Measurements from ENCODE around the gene SLC9A5.

SLC9A5 gene

GRCh38 chr16:67275321-67275720 is 26.5 kb downstream of the SLC9A5 start:
- Histone ChIP-seq H2AFZ (ENCODE audit: low read length) (no peak overlapping the region), H3F3A (ENCODE audit: insufficient read depth, low read length) (no peaks in the 10 kb centered on the region), H3K4me3 (ENCODE audit: low read depth, low read length, poor library complexity, severe bottlenecking) (no peak overlapping the region), H3K9me2 (ENCODE audit: low read depth, low read length) (no peaks in the 10 kb centered on the region), H4K20me1 (ENCODE audit: insufficient read depth, low read length) (no peaks in the 10 kb centered on the region), H3K27ac (ENCODE audit: low read depth, low read length, poor library complexity, severe bottlenecking) (no peak overlapping the region), H3K79me2 (ENCODE audit: insufficient read depth, low read length) (no peaks in the 10 kb centered on the region), H3K36me3 (ENCODE audit: insufficient read depth, low read length) (peaks cover 9% of the 10 kb centered on the region), H3K4me1 (ENCODE audit: insufficient read depth, low read length, severe bottlenecking) (peaks cover 9% of the 10 kb centered on the region), H3K9ac (ENCODE audit: low read length) (no peak overlapping the region), H3K4me2 (ENCODE audit: low read length) (no peak overlapping the region), H3K9me3 (ENCODE audit: low read length) (no peaks in the 10 kb centered on the region), H3K27me3 (ENCODE audit: insufficient read depth, low read length) (no peaks in the 10 kb centered on the region)
- TF ChIP-seq, protein P1, sequence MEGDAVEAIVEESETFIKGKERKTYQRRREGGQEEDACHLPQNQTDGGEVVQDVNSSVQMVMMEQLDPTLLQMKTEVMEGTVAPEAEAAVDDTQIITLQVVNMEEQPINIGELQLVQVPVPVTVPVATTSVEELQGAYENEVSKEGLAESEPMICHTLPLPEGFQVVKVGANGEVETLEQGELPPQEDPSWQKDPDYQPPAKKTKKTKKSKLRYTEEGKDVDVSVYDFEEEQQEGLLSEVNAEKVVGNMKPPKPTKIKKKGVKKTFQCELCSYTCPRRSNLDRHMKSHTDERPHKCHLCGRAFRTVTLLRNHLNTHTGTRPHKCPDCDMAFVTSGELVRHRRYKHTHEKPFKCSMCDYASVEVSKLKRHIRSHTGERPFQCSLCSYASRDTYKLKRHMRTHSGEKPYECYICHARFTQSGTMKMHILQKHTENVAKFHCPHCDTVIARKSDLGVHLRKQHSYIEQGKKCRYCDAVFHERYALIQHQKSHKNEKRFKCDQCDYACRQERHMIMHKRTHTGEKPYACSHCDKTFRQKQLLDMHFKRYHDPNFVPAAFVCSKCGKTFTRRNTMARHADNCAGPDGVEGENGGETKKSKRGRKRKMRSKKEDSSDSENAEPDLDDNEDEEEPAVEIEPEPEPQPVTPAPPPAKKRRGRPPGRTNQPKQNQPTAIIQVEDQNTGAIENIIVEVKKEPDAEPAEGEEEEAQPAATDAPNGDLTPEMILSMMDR (IDR thresholded peaks at IDR 0.05; ENCODE audit: low read length): no peak

DNA sequence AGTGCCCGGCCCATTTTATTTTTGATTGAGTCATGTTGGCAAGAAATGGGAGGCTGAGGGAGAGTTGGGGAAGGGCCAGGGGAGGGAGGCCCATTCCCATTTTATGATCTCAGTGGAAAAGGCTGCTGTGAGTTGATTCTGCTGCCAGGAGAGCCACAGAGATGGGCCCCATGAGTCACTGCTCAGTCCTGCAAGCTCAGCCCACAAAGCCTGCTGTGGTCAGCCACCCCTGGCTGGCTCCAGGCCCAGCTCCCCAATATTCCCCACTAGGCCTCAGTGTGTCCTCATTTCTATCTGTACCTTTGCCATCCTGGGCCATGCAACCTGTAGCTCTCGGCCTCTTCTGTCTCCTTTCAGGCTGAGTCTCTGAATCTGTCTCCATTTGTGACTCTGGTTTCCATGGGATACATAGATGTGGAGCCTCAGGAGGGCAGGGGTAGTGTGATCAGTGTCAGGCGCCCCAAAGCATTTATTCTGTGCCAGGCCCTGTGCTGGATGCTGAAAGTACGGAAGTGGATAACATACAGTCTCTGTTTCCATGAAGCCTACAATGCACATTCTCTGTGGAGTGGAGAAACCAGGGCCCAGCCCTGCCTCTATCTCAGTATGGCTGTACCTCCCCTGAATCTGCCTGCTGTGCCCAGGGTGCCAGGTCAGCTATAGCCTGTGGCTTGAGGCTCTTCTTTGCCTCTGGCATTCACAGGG is 28.7 kb downstream of the SLC9A5 start:
- no peak overlapping the region for H3K27ac ChIP-seq (ENCODE audit: low read depth, low read length, poor library complexity, severe bottlenecking)
- H3K9me3 ChIP-seq (ENCODE audit: low read length): no peaks in the 10 kb centered on the region
- no peaks in the 10 kb centered on the region for H3F3A ChIP-seq (ENCODE audit: insufficient read depth, low read length)
- H3K79me2 ChIP-seq (ENCODE audit: insufficient read depth, low read length): no peaks in the 10 kb centered on the region
- TF ChIP-seq, protein P1 (IDR thresholded peaks at IDR 0.05; ENCODE audit: low read length): no peak
- TF ChIP-seq EZH2 (IDR thresholded peaks at IDR 0.05; ENCODE audit: borderline replicate concordance, low read length): no peak
- no peak overlapping the region; the same call in 1 of the 2 replicates for H3K9ac ChIP-seq (ENCODE audit: low read length)
- H3K36me3 ChIP-seq (ENCODE audit: insufficient read depth, low read length): peaks cover 9% of the 10 kb centered on the region
- peaks cover 9% of the 10 kb centered on the region for H3K4me1 ChIP-seq (ENCODE audit: insufficient read depth, low read length, severe bottlenecking)
- H3K4me3 ChIP-seq (ENCODE audit: low read depth, low read length, poor library complexity, severe bottlenecking): peak overlapping the region; percentile 78
- H3K27me3 ChIP-seq (ENCODE audit: insufficient read depth, low read length): no peaks in the 10 kb centered on the region
- H3K4me2 ChIP-seq (ENCODE audit: low read length): peak overlapping the region; percentile 72; the same call in 1 of the 2 replicates
- H4K20me1 ChIP-seq (ENCODE audit: insufficient read depth, low read length): no peaks in the 10 kb centered on the region
- H3K9me2 ChIP-seq (ENCODE audit: low read depth, low read length): no peaks in the 10 kb centered on the region
- H2AFZ ChIP-seq (ENCODE audit: low read length): no peak overlapping the region

DNA sequence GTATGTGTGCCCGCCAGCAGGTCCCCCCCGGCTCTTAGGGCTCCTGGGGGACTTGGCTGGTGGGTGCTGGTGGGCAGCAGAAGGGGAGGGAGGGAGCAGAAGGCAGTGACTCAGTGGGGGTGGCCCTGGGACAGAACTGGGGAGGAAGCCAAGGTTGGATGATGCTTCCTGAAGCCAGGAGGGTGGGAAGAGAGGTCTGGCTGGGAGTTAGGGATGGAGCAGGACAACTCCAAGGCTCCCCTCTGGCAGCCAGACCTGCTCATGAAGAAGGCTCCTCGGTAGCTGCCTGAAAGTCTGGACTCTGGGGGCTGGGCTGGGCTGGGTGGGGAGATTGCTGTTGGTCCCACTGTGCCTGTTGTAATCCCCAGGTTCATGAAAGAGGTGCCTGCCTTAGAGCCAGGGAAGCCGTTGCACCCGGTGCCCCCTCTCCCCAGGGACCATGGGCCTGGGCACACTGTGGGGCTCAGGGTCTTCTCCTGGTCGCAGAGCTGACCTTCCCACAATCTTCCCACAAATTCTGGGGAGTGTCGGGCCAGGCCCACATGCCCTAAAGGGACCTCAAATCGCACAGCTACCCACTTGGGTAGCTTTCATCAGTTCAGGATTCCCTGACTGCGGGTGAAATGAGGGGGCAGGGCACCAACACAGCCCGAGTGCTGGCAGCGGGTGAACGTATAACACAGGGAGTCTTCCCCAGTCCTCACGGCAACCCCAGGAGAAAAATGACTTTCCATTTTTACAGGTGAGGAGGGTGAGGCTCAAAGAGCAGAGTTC is 29.4 kb downstream of the SLC9A5 start:
- Histone ChIP-seq H3K9me3 (ENCODE audit: low read length) (no peaks in the 10 kb centered on the region), H3F3A (ENCODE audit: insufficient read depth, low read length) (no peaks in the 10 kb centered on the region), H3K4me3 (ENCODE audit: low read depth, low read length, poor library complexity, severe bottlenecking) (peak overlapping the region; percentile 78), H3K36me3 (ENCODE audit: insufficient read depth, low read length) (peaks cover 9% of the 10 kb centered on the region), H3K79me2 (ENCODE audit: insufficient read depth, low read length) (no peaks in the 10 kb centered on the region), H3K27ac (ENCODE audit: low read depth, low read length, poor library complexity, severe bottlenecking) (no peak overlapping the region), H4K20me1 (ENCODE audit: insufficient read depth, low read length) (no peaks in the 10 kb centered on the region), H3K9me2 (ENCODE audit: low read depth, low read length) (no peaks in the 10 kb centered on the region), H3K4me1 (ENCODE audit: insufficient read depth, low read length, severe bottlenecking) (peaks cover 9% of the 10 kb centered on the region), H3K27me3 (ENCODE audit: insufficient read depth, low read length) (no peaks in the 10 kb centered on the region), H3K9ac (ENCODE audit: low read length) (peak overlapping the region; percentile 74), H2AFZ (ENCODE audit: low read length) (no peak overlapping the region), H3K4me2 (ENCODE audit: low read length) (peak overlapping the region; percentile 72)
- TF ChIP-seq, protein P1 (IDR thresholded peaks at IDR 0.05; ENCODE audit: low read length): no peak
- no peak for TF ChIP-seq EZH2 (IDR thresholded peaks at IDR 0.05; ENCODE audit: borderline replicate concordance, low read length)
